Trophoblast cell (in vitro differentiated cells and primary cell): ENCODE data around the gene PTPRN2.

Experiments used
- DNase-seq, 2 donors: peaks; one replicate each; pipeline ENCODE4 v3.0.0-alpha.2; 2016
- H2AFZ ChIP-seq: 2 replicates; pipeline ENCODE4 v1.6.1; 2013; ENCODE audit warnings: low read length, moderate library complexity, mild to moderate bottlenecking; ENCODE audit not compliant: insufficient read depth, poor library complexity
- H2AK5ac ChIP-seq: 2 replicates; pipeline ENCODE4 v1.6.1; 2013; ENCODE audit warnings: mild to moderate bottlenecking, low read length
- H2BK120ac ChIP-seq: 2 replicates; pipeline ENCODE4 v1.6.1; 2013; ENCODE audit warnings: low read length, mild to moderate bottlenecking, moderate library complexity; ENCODE audit not compliant: insufficient read depth, poor library complexity
- H2BK12ac ChIP-seq: 2 replicates; pipeline ENCODE4 v1.6.1; 2013; ENCODE audit warnings: mild to moderate bottlenecking, low read length, moderate library complexity
- H2BK5ac ChIP-seq: 2 replicates; pipeline ENCODE4 v1.6.1; 2013; ENCODE audit warnings: low read length, low read depth, moderate library complexity, mild to moderate bottlenecking; ENCODE audit not compliant: poor library complexity
- H3K14ac ChIP-seq: 2 replicates; pipeline ENCODE4 v1.6.1; 2013; ENCODE audit warnings: mild to moderate bottlenecking, low read length
- H3K18ac ChIP-seq: 2 replicates; pipeline ENCODE4 v1.6.1; 2013; ENCODE audit warnings: mild to moderate bottlenecking, low read length
- H3K23ac ChIP-seq: 2 replicates; pipeline ENCODE4 v1.6.1; 2013; ENCODE audit warnings: low read length
- H3K27ac ChIP-seq: 2 replicates; pipeline ENCODE4 v1.5.1; 2013; ENCODE audit warnings: low read depth, mild to moderate bottlenecking, inconsistent platforms, low read length, moderate library complexity
- H3K27me3 ChIP-seq: 2 replicates; pipeline ENCODE4 v1.6.1; 2013; ENCODE audit warnings: inconsistent platforms, mild to moderate bottlenecking, low read length, moderate library complexity; ENCODE audit not compliant: insufficient read depth
- H3K36me3 ChIP-seq, 2 experiments: 1 replicate in 1 of 2; 2 replicates in 1 of 2; pipeline ENCODE4 v1.6.1; 2013; ENCODE audit warnings: low read length in 2 of 2, mild to moderate bottlenecking in 2 of 2, moderate library complexity in 1 of 2; ENCODE audit not compliant: insufficient read depth in 2 of 2, control insufficient read depth in 1 of 2
- H3K4ac ChIP-seq: 2 replicates; pipeline ENCODE4 v1.6.1; 2013; ENCODE audit warnings: low read depth, mild to moderate bottlenecking, low read length, moderate library complexity
- H3K4me1 ChIP-seq, 2 experiments: 1 replicate in 1 of 2; 2 replicates in 1 of 2; pipeline ENCODE4 v1.6.1; 2013; ENCODE audit warnings: low read length in 2 of 2, mild to moderate bottlenecking in 2 of 2, moderate library complexity in 1 of 2; ENCODE audit not compliant: insufficient read depth in 2 of 2, control insufficient read depth in 1 of 2
- H3K4me2 ChIP-seq: 2 replicates; pipeline ENCODE4 v1.6.1; 2013; ENCODE audit warnings: inconsistent platforms, mild to moderate bottlenecking, low read length, moderate library complexity
- H3K4me3 ChIP-seq: 2 replicates; pipeline ENCODE4 v1.5.1; 2013; ENCODE audit warnings: mild to moderate bottlenecking, low read depth, low read length, inconsistent platforms
- H3K79me1 ChIP-seq: one replicate; pipeline ENCODE4 v1.6.1; 2013; ENCODE audit warnings: low read length
- H3K79me2 ChIP-seq: 2 replicates; pipeline ENCODE4 v1.6.1; 2013; ENCODE audit warnings: low read length, mild to moderate bottlenecking; ENCODE audit not compliant: control insufficient read depth, insufficient read depth, poor library complexity
- H3K9ac ChIP-seq: 2 replicates; pipeline ENCODE4 v1.6.1; 2013; ENCODE audit warnings: mild to moderate bottlenecking, low read length
- H3K9me3 ChIP-seq: 2 replicates; pipeline ENCODE4 v1.6.1; 2013; ENCODE audit warnings: low read depth, mild to moderate bottlenecking, control low read depth, inconsistent platforms, low read length; ENCODE audit not compliant: insufficient read depth
- H4K12ac ChIP-seq: 2 replicates; pipeline ENCODE4 v1.6.1; 2013; ENCODE audit warnings: low read depth, mild to moderate bottlenecking, low read length, moderate library complexity
- H4K8ac ChIP-seq: 2 replicates; pipeline ENCODE4 v1.6.1; 2013; ENCODE audit warnings: low read depth, mild to moderate bottlenecking, low read length, moderate library complexity
- H4K91ac ChIP-seq: one replicate; pipeline ENCODE4 v1.6.1; 2013; ENCODE audit warnings: low read depth, mild to moderate bottlenecking, low read length, moderate library complexity
- WGBS: extraction: QIAGEN DNeasy Blood & Tissue Kit; methylation state at CpG from one replicate; pipeline ENCODE4 v1.1.7; 2013; ENCODE audit warnings: missing lambda C conversion rate; ENCODE audit not compliant: insufficient read length, insufficient coverage; ENCODE audit errors: extremely low coverage; 5-methylcytosine and 5-hydroxymethylcytosine counted together

PTPRN2 gene

GRCh38 chr7:157754416-157754790 is 833.2 kb downstream of the PTPRN2 start:
- no peak overlapping the region for H3K4me3 ChIP-seq
- H4K8ac ChIP-seq, result no peak overlapping the region
- no peaks in the 10 kb centered on the region for H3K36me3 ChIP-seq
- H2BK12ac ChIP-seq, result no peak overlapping the region
- H3K4me2 ChIP-seq, result no peak overlapping the region
- H3K9me3 ChIP-seq, result no peaks in the 10 kb centered on the region
- no peak overlapping the region for H4K91ac ChIP-seq
- DNase-seq, result no peak
- H3K27me3 ChIP-seq, result no peaks in the 10 kb centered on the region
- no peak overlapping the region for H3K23ac ChIP-seq
- no peak overlapping the region for H3K18ac ChIP-seq
- H3K14ac ChIP-seq, result no peak overlapping the region
- H2AK5ac ChIP-seq, result no peak overlapping the region
- H2BK5ac ChIP-seq, result no peak overlapping the region
- no peak overlapping the region for H2BK120ac ChIP-seq
- WGBS, result no CpG with 5 or more reads among the region's 9 CpGs
- H3K4ac ChIP-seq, result no peak overlapping the region
- H3K4me1 ChIP-seq, result no peaks in the 10 kb centered on the region
- H2AFZ ChIP-seq, result no peak overlapping the region
- H3K27ac ChIP-seq, result no peak overlapping the region
- no peaks in the 10 kb centered on the region for H3K79me2 ChIP-seq
- H3K79me1 ChIP-seq, result no peaks in the 10 kb centered on the region
- H4K12ac ChIP-seq, result no peak overlapping the region
- no peak overlapping the region for H3K9ac ChIP-seq

- Histone ChIP-seq H2AK5ac (no peak overlapping the region), H3K4me2 (no peak overlapping the region), H3K79me2 (no peaks in the 10 kb centered on the region), H3K36me3 (no peaks in the 10 kb centered on the region), H3K79me1 (no peaks in the 10 kb centered on the region), H2BK12ac (no peak overlapping the region), H2BK5ac (no peak overlapping the region), H4K91ac (no peak overlapping the region), H3K14ac (no peak overlapping the region), H3K18ac (no peak overlapping the region), H4K12ac (no peak overlapping the region), H3K23ac (no peak overlapping the region), H3K27ac (no peak overlapping the region), H2AFZ (no peak overlapping the region), H3K4me3 (no peak overlapping the region), H2BK120ac (no peak overlapping the region), H4K8ac (no peak overlapping the region), H3K4ac (no peak overlapping the region), H3K9me3 (no peaks in the 10 kb centered on the region), H3K4me1 (no peaks in the 10 kb centered on the region), H3K27me3 (no peaks in the 10 kb centered on the region), H3K9ac (no peak overlapping the region)
- no peak for DNase-seq
- WGBS, result no CpG with 5 or more reads among the region's 21 CpGs
Measured at GRCh38 chr7:157753713-157754415, 833.8 kb downstream of the PTPRN2 start.

DNA sequence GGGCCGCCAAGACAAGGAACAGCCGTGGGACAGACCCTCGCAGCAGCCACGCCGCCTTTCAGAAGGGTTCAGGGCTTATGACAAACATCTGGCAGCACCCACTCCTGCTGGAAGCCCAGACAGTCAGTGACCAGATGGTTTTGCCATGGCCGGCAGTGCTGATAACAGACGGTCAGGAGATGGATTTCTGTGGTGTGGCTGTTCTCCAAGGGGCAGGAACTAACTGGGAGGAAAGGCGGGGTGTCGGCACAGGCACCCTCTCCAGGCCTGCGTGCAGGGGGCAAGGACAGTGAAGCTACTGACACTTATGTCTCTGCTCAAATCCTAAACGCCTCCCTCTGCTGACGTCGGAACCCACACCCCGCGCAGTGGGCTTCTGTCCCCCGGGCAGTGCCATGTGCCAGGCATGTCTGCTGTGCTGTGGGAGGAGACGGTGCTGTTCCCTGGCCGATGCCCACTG is 834.8 kb downstream of the PTPRN2 start:
- no peak overlapping the region for H2BK120ac ChIP-seq
- no peak overlapping the region for H4K91ac ChIP-seq
- H3K4me1 ChIP-seq, result no peaks in the 10 kb centered on the region
- H2BK5ac ChIP-seq, result no peak overlapping the region
- no peaks in the 10 kb centered on the region for H3K36me3 ChIP-seq
- H3K4me2 ChIP-seq, result no peak overlapping the region
- H3K79me2 ChIP-seq, result no peaks in the 10 kb centered on the region
- no peak overlapping the region for H4K12ac ChIP-seq
- no peak overlapping the region for H2AK5ac ChIP-seq
- no peak overlapping the region for H3K14ac ChIP-seq
- no peak overlapping the region for H3K23ac ChIP-seq
- no peak for DNase-seq
- no peak overlapping the region for H3K4ac ChIP-seq
- no peak overlapping the region for H3K4me3 ChIP-seq
- no peaks in the 10 kb centered on the region for H3K27me3 ChIP-seq
- no peak overlapping the region for H2AFZ ChIP-seq
- no peak overlapping the region for H3K9ac ChIP-seq
- H3K18ac ChIP-seq, result no peak overlapping the region
- H3K9me3 ChIP-seq, result no peaks in the 10 kb centered on the region
- no CpG with 5 or more reads among the region's 18 CpGs for WGBS
- no peaks in the 10 kb centered on the region for H3K79me1 ChIP-seq
- no peak overlapping the region for H4K8ac ChIP-seq
- no peak overlapping the region for H3K27ac ChIP-seq
- H2BK12ac ChIP-seq, result no peak overlapping the region

DNA sequence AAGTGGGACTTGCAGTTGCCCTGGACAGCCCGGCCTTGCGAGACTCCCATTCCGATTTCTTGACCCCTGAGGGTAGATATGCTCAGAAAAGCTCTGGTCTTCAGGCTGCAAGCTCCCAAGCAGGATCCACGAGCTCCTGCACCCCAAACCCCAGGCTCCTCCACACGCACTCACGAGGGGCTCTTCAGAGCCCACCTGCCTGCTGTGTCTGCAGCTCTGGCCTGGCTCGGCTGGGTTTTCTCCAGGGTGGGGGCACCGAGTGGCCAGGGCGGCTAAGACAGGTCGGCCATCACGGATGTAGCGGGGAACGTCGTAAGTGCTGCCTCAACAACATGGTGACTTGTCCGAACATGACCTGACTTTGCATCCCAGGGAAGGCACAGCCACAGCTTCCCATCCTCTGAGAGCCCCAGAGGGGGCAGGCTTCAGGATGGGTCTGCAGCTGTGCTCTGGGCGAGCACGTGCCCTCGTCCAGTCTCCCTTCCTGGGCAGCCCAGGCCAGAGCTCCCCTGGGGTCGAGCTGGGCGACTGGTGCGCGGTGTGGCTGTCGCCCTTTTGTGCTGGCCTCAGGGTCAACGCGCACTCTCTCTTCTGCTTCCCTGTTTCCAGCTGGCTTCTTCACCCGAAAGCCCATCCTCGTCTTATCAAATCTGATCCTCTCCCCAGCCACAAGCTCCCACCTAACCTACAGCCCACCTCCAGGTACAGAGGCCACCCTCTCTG is 835.5 kb downstream of the PTPRN2 start:
- Histone ChIP-seq H2BK120ac (no peak overlapping the region), H3K27me3 (no peaks in the 10 kb centered on the region), H3K14ac (no peak overlapping the region), H3K23ac (no peak overlapping the region), H3K9ac (no peak overlapping the region), H3K4me1 (no peaks in the 10 kb centered on the region), H4K12ac (no peak overlapping the region), H3K9me3 (no peaks in the 10 kb centered on the region), H3K4me3 (no peak overlapping the region), H2BK12ac (no peak overlapping the region), H2AK5ac (no peak overlapping the region), H3K27ac (no peak overlapping the region), H4K8ac (no peak overlapping the region), H2AFZ (no peak overlapping the region), H3K36me3 (no peaks in the 10 kb centered on the region), H3K79me2 (no peaks in the 10 kb centered on the region), H3K4me2 (no peak overlapping the region), H4K91ac (no peak overlapping the region), H3K4ac (no peak overlapping the region), H3K79me1 (no peaks in the 10 kb centered on the region), H2BK5ac (no peak overlapping the region), H3K18ac (no peak overlapping the region)
- no peak for DNase-seq
- no CpG with 5 or more reads among the region's 27 CpGs for WGBS
